H9 (cell line): ENCODE measurements around the gene AGO1. TPM values are rescaled to one million over a fixed set of nuclear protein-coding genes. Genes with fewer than 3 reads are reported as not detected.

Experiments used
- DNase-seq: peaks from one replicate; pipeline ENCODE4 v3.0.0-alpha.2; 2017
- H2AFZ ChIP-seq: one replicate; pipeline ENCODE4 v1.6.1; 2013; ENCODE audit warnings: mild to moderate bottlenecking, low read length, control low read depth, moderate library complexity
- H2AK5ac ChIP-seq: 2 replicates; pipeline ENCODE4 v1.6.1; 2013; ENCODE audit warnings: low read length, control low read depth, mixed read lengths; ENCODE audit not compliant: insufficient read length
- H2BK120ac ChIP-seq: one replicate; pipeline ENCODE4 v1.6.1; 2013; ENCODE audit warnings: low read depth, mild to moderate bottlenecking, low read length, control low read depth, inconsistent platforms; ENCODE audit not compliant: poor library complexity, severe bottlenecking
- H2BK12ac ChIP-seq: 2 replicates; pipeline ENCODE4 v1.6.1; 2013; ENCODE audit warnings: low read length, control low read depth, mixed read lengths, low read depth; ENCODE audit not compliant: insufficient read length
- H2BK15ac ChIP-seq: 2 replicates; pipeline ENCODE4 v1.6.1; 2013; ENCODE audit warnings: low read depth, low read length, control low read depth
- H2BK20ac ChIP-seq: one replicate; pipeline ENCODE4 v1.6.1; 2013; ENCODE audit warnings: low read depth, mild to moderate bottlenecking, low read length, control low read depth, inconsistent platforms; ENCODE audit not compliant: poor library complexity, severe bottlenecking
- H2BK5ac ChIP-seq: 2 replicates; pipeline ENCODE4 v1.6.1; 2013; ENCODE audit warnings: low read length, control low read depth, mixed read lengths; ENCODE audit not compliant: insufficient read length
- H3K14ac ChIP-seq: 2 replicates; pipeline ENCODE4 v1.6.1; 2013; ENCODE audit warnings: low read length, control low read depth; ENCODE audit not compliant: insufficient read depth
- H3K18ac ChIP-seq: 2 replicates; pipeline ENCODE4 v1.6.1; 2013; ENCODE audit warnings: low read depth, mild to moderate bottlenecking, mixed read lengths, low read length, control low read depth; ENCODE audit not compliant: insufficient read length
- H3K23ac ChIP-seq: 2 replicates; pipeline ENCODE4 v1.6.1; 2013; ENCODE audit warnings: low read length, control low read depth, mixed read lengths, low read depth; ENCODE audit not compliant: insufficient read length
- H3K23me2 ChIP-seq: 2 replicates; pipeline ENCODE4 v1.6.1; 2013; ENCODE audit warnings: low read depth, mild to moderate bottlenecking, mixed read lengths, low read length, control low read depth; ENCODE audit not compliant: insufficient read length, poor library complexity, severe bottlenecking
- H3K27ac ChIP-seq: 2 replicates; pipeline ENCODE4 v1.5.1; 2013; ENCODE audit warnings: low read length, control low read depth, mixed read lengths, low read depth; ENCODE audit not compliant: insufficient read length
- H3K27me3 ChIP-seq: 2 replicates; pipeline ENCODE4 v1.6.1; 2013; ENCODE audit warnings: low read length, control low read depth, inconsistent platforms; ENCODE audit not compliant: insufficient read depth
- H3K4ac ChIP-seq: 2 replicates; pipeline ENCODE4 v1.6.1; 2013; ENCODE audit warnings: low read depth, mild to moderate bottlenecking, control low read depth, inconsistent platforms, low read length, moderate library complexity
- H3K4me1 ChIP-seq: 2 replicates; pipeline ENCODE4 v1.6.1; 2013; ENCODE audit warnings: low read length, control low read depth, inconsistent platforms; ENCODE audit not compliant: insufficient read depth
- H3K4me2 ChIP-seq: 2 replicates; pipeline ENCODE4 v1.6.1; 2013; ENCODE audit warnings: low read length, control low read depth, mixed read lengths; ENCODE audit not compliant: insufficient read length, insufficient read depth
- H3K56ac ChIP-seq: 2 replicates; pipeline ENCODE4 v1.6.1; 2013; ENCODE audit warnings: low read depth, mild to moderate bottlenecking, mixed read lengths, low read length, control low read depth; ENCODE audit not compliant: insufficient read length
- H3K79me1 ChIP-seq: 2 replicates; pipeline ENCODE4 v1.6.1; 2013; ENCODE audit warnings: low read depth, mild to moderate bottlenecking, moderate library complexity, low read length, control low read depth, inconsistent platforms; ENCODE audit not compliant: insufficient read depth, poor library complexity, severe bottlenecking
- H3K79me2 ChIP-seq: 2 replicates; pipeline ENCODE4 v1.6.1; 2013; ENCODE audit warnings: low read length, control low read depth, inconsistent platforms; ENCODE audit not compliant: insufficient read depth
- H3K9ac ChIP-seq: 2 replicates; pipeline ENCODE4 v1.6.1; 2013; ENCODE audit warnings: low read length, control low read depth, mixed read lengths; ENCODE audit not compliant: insufficient read length; ENCODE audit errors: extremely low read depth
- H3K9me3 ChIP-seq: one replicate; pipeline ENCODE4 v1.6.1; 2013; ENCODE audit warnings: low read depth, low read length, inconsistent platforms; ENCODE audit not compliant: control insufficient read depth
- H3T11ph ChIP-seq: one replicate; pipeline ENCODE4 v1.6.1; 2013; ENCODE audit warnings: mild to moderate bottlenecking, low read length, control low read depth, inconsistent platforms
- H4K20me1 ChIP-seq: one replicate; pipeline ENCODE4 v1.6.1; 2013; ENCODE audit not compliant: control insufficient read depth, insufficient read length, insufficient read depth
- H4K5ac ChIP-seq: 2 replicates; pipeline ENCODE4 v1.6.1; 2013; ENCODE audit warnings: low read depth, mild to moderate bottlenecking, mixed read lengths, low read length, control low read depth; ENCODE audit not compliant: insufficient read length
- H4K8ac ChIP-seq: replicated peaks from 2 replicates; pipeline ENCODE4 v1.6.1; 2013; ENCODE audit warnings: low read length, control low read depth, mixed read lengths, low read depth; ENCODE audit not compliant: insufficient read length
- H4K91ac ChIP-seq: 2 replicates; pipeline ENCODE4 v1.6.1; 2013; ENCODE audit warnings: low read depth, mild to moderate bottlenecking, moderate library complexity, mixed read lengths, low read length, control low read depth; ENCODE audit not compliant: insufficient read length
- H3K27ac Mint-ChIP-seq, 3 experiments: 2 replicates in 2 of 3; 3 replicates in 1 of 3; pipeline ENCODE4 v1.8.0; 2020 to 2021; ENCODE audit warnings: mixed read lengths in 3 of 3, mild to moderate bottlenecking in 1 of 3, moderate library complexity in 1 of 3
- H3K27me3 Mint-ChIP-seq: 2 replicates; pipeline ENCODE4 v1.8.0; 2021; ENCODE audit warnings: low read depth, mild to moderate bottlenecking, moderate library complexity, mixed read lengths
- H3K36me3 Mint-ChIP-seq, 3 experiments: 2 replicates in 2 of 3; 3 replicates in 1 of 3; pipeline ENCODE4 v1.8.0; 2020 to 2021; ENCODE audit warnings: low read depth in 3 of 3, mixed read lengths in 3 of 3; ENCODE audit not compliant: insufficient read depth in 1 of 3
- H3K4me1 Mint-ChIP-seq, 2 experiments: 2 replicates each; pipeline ENCODE4 v1.8.0; 2020; ENCODE audit warnings: mixed read lengths in 2 of 2
- H3K4me3 Mint-ChIP-seq, 2 experiments: 2 replicates in 1 of 2; 3 replicates in 1 of 2; pipeline ENCODE4 v1.8.0; 2020 to 2021; ENCODE audit warnings: mild to moderate bottlenecking in 2 of 2, mixed read lengths in 2 of 2, moderate library complexity in 1 of 2
- H3K9me3 Mint-ChIP-seq, 2 experiments: 2 replicates in 1 of 2; 3 replicates in 1 of 2; pipeline ENCODE4 v1.8.0; 2020; ENCODE audit warnings: mild to moderate bottlenecking in 2 of 2, mixed read lengths in 2 of 2, moderate library complexity in 1 of 2
- WGBS: extraction: QIAGEN DNeasy Blood & Tissue Kit; methylation state at CpG from one replicate; pipeline ENCODE4 v1.1.7; 2013; ENCODE audit warnings: missing lambda C conversion rate, low lambda C conversion rate, mixed read lengths; ENCODE audit not compliant: insufficient read length; ENCODE audit errors: extremely low coverage; 5-methylcytosine and 5-hydroxymethylcytosine counted together
- total RNA-seq: library from RNA; stranded (reverse); gene quantifications from 2 replicates; pipeline ENCODE4 v1.2.1, GENCODE V29; 2021
- TF ChIP-seq, protein P1 (sequence below): fragments of 200-600 bp; sonication (generic); conservative IDR thresholded peaks from 3 replicates; pipeline ENCODE4 v1.8.0; 2021; ENCODE audit warnings: antibody characterized with exemption, mild to moderate bottlenecking

AGO1 gene
- total RNA-seq, 1 experiment from 2014 or later, result 74.2 TPM

DNA sequence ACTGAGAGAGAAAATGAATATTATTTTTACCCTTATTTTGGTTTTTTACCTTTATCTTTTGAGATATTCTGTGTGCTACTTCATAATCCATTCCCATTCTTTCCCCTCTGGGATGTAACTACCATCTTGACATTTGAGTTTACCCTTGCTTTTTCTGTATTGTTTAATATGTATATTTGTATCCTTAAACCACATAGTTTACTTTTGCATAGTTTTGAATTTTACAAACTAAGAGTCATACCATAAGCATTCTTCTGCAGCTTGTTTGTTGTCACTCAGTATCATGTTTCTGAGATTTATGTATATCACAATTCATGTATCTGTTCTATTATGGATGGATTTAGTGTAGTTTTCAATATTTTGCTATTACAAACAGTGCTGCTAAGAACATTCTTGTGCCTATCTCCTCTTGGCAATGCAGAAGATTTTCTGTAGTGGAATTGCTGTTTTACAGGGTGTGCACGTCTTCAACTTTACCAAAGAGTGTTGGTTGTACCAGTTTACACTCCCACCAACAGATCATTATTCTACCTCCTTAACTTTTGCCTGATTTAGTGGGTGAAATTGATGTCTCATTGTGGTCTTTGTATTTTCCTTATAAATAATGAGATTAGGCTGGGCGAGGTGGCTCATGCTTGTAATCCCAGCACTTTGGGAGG lies 12.2 kb upstream of the AGO1 start:
- Histone ChIP-seq H3T11ph (no peak overlapping the region), H2BK5ac (no peak overlapping the region), H3K4me1 (no peaks in the 10 kb centered on the region), H4K5ac (no peak overlapping the region), H2BK120ac (no peak overlapping the region), H3K79me1 (no peaks in the 10 kb centered on the region), H4K8ac (no peak overlapping the region), H3K4ac (no peak overlapping the region), H3K23me2 (no peaks in the 10 kb centered on the region), H2BK15ac (no peak overlapping the region), H3K79me2 (no peaks in the 10 kb centered on the region), H3K23ac (no peak overlapping the region), H4K20me1 (no peaks in the 10 kb centered on the region), H3K27ac (no peak overlapping the region), H2AK5ac (no peak overlapping the region), H2AFZ (no peak overlapping the region), H3K9me3 (no peaks in the 10 kb centered on the region), H3K9ac (no peak overlapping the region), H3K56ac (no peak overlapping the region), H3K14ac (no peak overlapping the region), H3K18ac (no peak overlapping the region), H3K27me3 (no peaks in the 10 kb centered on the region), H3K4me2 (no peak overlapping the region), H4K91ac (no peak overlapping the region), H2BK12ac (no peak overlapping the region), H2BK20ac (no peak overlapping the region)
- Mint-ChIP-seq H3K36me3 (no peaks in the 10 kb centered on the region), H3K4me1 (peaks cover 2 to 5% of the 10 kb centered on the region in 2 experiments; a peak in 2 of 4 replicates), H3K9me3 (no peaks in the 10 kb centered on the region), H3K4me3 (no peak overlapping the region), H3K27me3 (no peaks in the 10 kb centered on the region), H3K27ac (no peak overlapping the region)
- WGBS, result no CpG with 5 or more reads among the region's 2 CpGs
- no peak for DNase-seq
- TF ChIP-seq, protein P1, sequence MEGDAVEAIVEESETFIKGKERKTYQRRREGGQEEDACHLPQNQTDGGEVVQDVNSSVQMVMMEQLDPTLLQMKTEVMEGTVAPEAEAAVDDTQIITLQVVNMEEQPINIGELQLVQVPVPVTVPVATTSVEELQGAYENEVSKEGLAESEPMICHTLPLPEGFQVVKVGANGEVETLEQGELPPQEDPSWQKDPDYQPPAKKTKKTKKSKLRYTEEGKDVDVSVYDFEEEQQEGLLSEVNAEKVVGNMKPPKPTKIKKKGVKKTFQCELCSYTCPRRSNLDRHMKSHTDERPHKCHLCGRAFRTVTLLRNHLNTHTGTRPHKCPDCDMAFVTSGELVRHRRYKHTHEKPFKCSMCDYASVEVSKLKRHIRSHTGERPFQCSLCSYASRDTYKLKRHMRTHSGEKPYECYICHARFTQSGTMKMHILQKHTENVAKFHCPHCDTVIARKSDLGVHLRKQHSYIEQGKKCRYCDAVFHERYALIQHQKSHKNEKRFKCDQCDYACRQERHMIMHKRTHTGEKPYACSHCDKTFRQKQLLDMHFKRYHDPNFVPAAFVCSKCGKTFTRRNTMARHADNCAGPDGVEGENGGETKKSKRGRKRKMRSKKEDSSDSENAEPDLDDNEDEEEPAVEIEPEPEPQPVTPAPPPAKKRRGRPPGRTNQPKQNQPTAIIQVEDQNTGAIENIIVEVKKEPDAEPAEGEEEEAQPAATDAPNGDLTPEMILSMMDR, result no peak
